Endothelial cell of umbilical vein (primary cell): ENCODE data around the gene HTR6. TPM values are rescaled to one million over a fixed set of nuclear protein-coding genes. Genes with fewer than 3 reads are reported as not detected.

ENCODE experiments used
- BruUV-seq: library from RNA; stranded (reverse); fragments of 400-500 nt; replicated peaks from 2 replicates; lab custom pipeline; 2021; lab: Mats Ljungman, UMichigan
- CTCF ChIA-PET: fragments of 300-600, 350-600 bp; sonication (Branson Sonifier 250); formaldehyde crosslinking; loops from one replicate; lab custom pipeline; 2021; ENCODE audit warnings: antibody characterized with exemption, inconsistent platforms; lab: Charles Lee
- POLR2A ChIA-PET: fragments of 300-600, 350-600 bp; sonication (Branson Sonifier 250); formaldehyde crosslinking; loops from one replicate; lab custom pipeline; 2021; ENCODE audit warnings: antibody characterized with exemption, inconsistent platforms; lab: Charles Lee
- DNase-seq: peaks from one replicate; pipeline ENCODE4 v3.0.0-alpha.2; 2011; ENCODE audit warnings: low read depth, low spot score
- FAIRE-seq: peaks from 2 replicates; lab custom pipeline; 2011; peaks lifted over from hg19 to GRCh38; lab: Jason Lieb, UNC
- H2AFZ ChIP-seq: 2 replicates; pipeline ENCODE4 v1.6.0; 2012; ENCODE audit warnings: low read depth, low read length, control low read depth, inconsistent platforms
- H3K27ac ChIP-seq: 2 replicates; pipeline ENCODE4 v1.5.1; 2011; ENCODE audit warnings: low read depth, mild to moderate bottlenecking, control low read depth, low read length, moderate library complexity; ENCODE audit not compliant: insufficient read depth
- H3K27me3 ChIP-seq, 2 experiments: 2 replicates each; pipeline versions ENCODE4 v1.6.0 to v1.6.1; 2011; ENCODE audit warnings: low read length in 2 of 2, mixed read lengths in 1 of 2; ENCODE audit not compliant: control insufficient read depth in 2 of 2, insufficient read depth in 2 of 2
- H3K36me3 ChIP-seq, 2 experiments: 2 replicates in 1 of 2; 3 replicates in 1 of 2; pipeline ENCODE4 v1.5.1; 2011; ENCODE audit warnings: low read length in 2 of 2, mild to moderate bottlenecking in 1 of 2, moderate library complexity in 1 of 2; ENCODE audit not compliant: control insufficient read depth in 2 of 2, insufficient read depth in 2 of 2; ENCODE audit errors: extremely low read depth in 1 of 2
- H3K4me1 ChIP-seq: 3 replicates; pipeline ENCODE4 v1.5.1; 2011; ENCODE audit warnings: mild to moderate bottlenecking, low read length; ENCODE audit not compliant: control insufficient read depth, insufficient read depth; ENCODE audit errors: extremely low read depth
- H3K4me2 ChIP-seq: 2 replicates; pipeline ENCODE4 v1.6.1; 2011; ENCODE audit warnings: low read length, control low read depth, mixed read lengths; ENCODE audit not compliant: insufficient read depth
- H3K4me3 ChIP-seq, 3 experiments: fragments of 200-600 bp in 1 of 3; sonication (generic), shearing (Covaris generic) in 1 of 3; replicated peaks in 1 of 3; 2 replicates each; pipeline ENCODE4 v1.5.1; 2011 to 2016; ENCODE audit warnings: control low read depth in 3 of 3, low read length in 3 of 3, mild to moderate bottlenecking in 2 of 3, inconsistent platforms in 1 of 3, low read depth in 1 of 3, moderate library complexity in 1 of 3; ENCODE audit not compliant: insufficient read depth in 1 of 3
- H3K79me2 ChIP-seq: 2 replicates; pipeline ENCODE4 v1.6.0; 2012; ENCODE audit warnings: low read length, inconsistent platforms; ENCODE audit not compliant: control insufficient read depth, insufficient read depth
- H3K9ac ChIP-seq: replicated peaks from 2 replicates; pipeline ENCODE3; 2011; ENCODE audit warnings: low read length, control low read depth; ENCODE audit not compliant: insufficient read depth; ENCODE audit errors: extremely low read depth
- H3K9me1 ChIP-seq: replicated peaks from 3 replicates; pipeline ENCODE4 v1.6.0; 2011; ENCODE audit warnings: mild to moderate bottlenecking, low read length; ENCODE audit not compliant: control insufficient read depth, insufficient read depth; ENCODE audit errors: extremely low read depth
- H3K9me3 ChIP-seq: replicated peaks from 2 replicates; pipeline ENCODE4 v1.5.1; 2012; ENCODE audit warnings: low read length, inconsistent platforms; ENCODE audit not compliant: control insufficient read depth, insufficient read depth
- H4K20me1 ChIP-seq: replicated peaks from 2 replicates; pipeline ENCODE3; 2011; ENCODE audit warnings: mild to moderate bottlenecking, low read length; ENCODE audit not compliant: control insufficient read depth, insufficient read depth; ENCODE audit errors: extremely low read depth
- CTCF ChIP-seq, 2 donors: IDR thresholded peaks; 1 replicate in 1 of 2; 2 replicates in 1 of 2; pipeline ENCODE4 v1.5.1; 2011; ENCODE audit warnings: low read length in 2 of 2, mild to moderate bottlenecking in 2 of 2, moderate library complexity in 2 of 2, control low read depth in 1 of 2, inconsistent platforms in 1 of 2, low read depth in 1 of 2; ENCODE audit not compliant: insufficient read depth in 1 of 2; ENCODE audit errors: extremely low read depth in 1 of 2
- EZH2 ChIP-seq: IDR thresholded peaks from 2 replicates; pipeline ENCODE4 v1.6.1; 2012; ENCODE audit warnings: borderline replicate concordance, low read depth, mild to moderate bottlenecking, moderate library complexity, low read length, inconsistent platforms; ENCODE audit not compliant: severe bottlenecking
- FOS ChIP-seq: IDR thresholded peaks from 2 replicates; pipeline ENCODE4 v1.6.1; 2011; ENCODE audit warnings: mild to moderate bottlenecking, low read length, moderate library complexity, borderline replicate concordance; ENCODE audit not compliant: insufficient read depth
- GATA2 ChIP-seq: IDR thresholded peaks from 2 replicates; pipeline ENCODE4 v1.7.0; 2011; ENCODE audit warnings: low read depth, mild to moderate bottlenecking, moderate library complexity, mixed read lengths, low read length; ENCODE audit not compliant: insufficient read length, insufficient read depth
- JUN ChIP-seq: IDR thresholded peaks from 2 replicates; pipeline ENCODE4 v1.6.1; 2011; ENCODE audit warnings: borderline replicate concordance, low read depth; ENCODE audit not compliant: insufficient read length, insufficient read depth
- MAX ChIP-seq: IDR thresholded peaks from 2 replicates; pipeline ENCODE4 v1.6.1; 2011; ENCODE audit not compliant: insufficient read depth, insufficient read length
- MYC ChIP-seq: IDR thresholded peaks from one replicate; pipeline ENCODE4 v1.6.1; 2011; ENCODE audit warnings: mild to moderate bottlenecking, low read depth, low read length
- POLR2A ChIP-seq: IDR thresholded peaks from 2 replicates; pipeline ENCODE4 v1.6.1; 2012; ENCODE audit warnings: low read depth, mild to moderate bottlenecking, control low read depth, low read length
- POLR2AphosphoS5 ChIP-seq: IDR thresholded peaks from 2 replicates; pipeline ENCODE4 v1.6.1; 2012; ENCODE audit warnings: low read depth, mild to moderate bottlenecking, control low read depth, low read length, moderate library complexity; ENCODE audit not compliant: insufficient read depth
- dilution Hi-C: fragments of 300-500 bp; cut with MboI; formaldehyde crosslinking; loops from one replicate; pipeline ENCODE4 v1.15.0; 2019; ENCODE audit warnings: low sequenced_read_pairs; ENCODE audit not compliant: extremely low pct_ligation_motif_present
- intact Hi-C: fragments of 100-400 bp; cut with micrococcal nuclease; formaldehyde crosslinking; loops from one replicate; pipeline ENCODE4 v1.10.0; 2022
- polyA plus RNA-seq, 4 experiments: library from polyadenylated mRNA; depleted of rRNA in 3 of 4; stranded (reverse) in 3 of 4; unstranded in 1 of 4; fragments of >200 nt; gene quantifications; 2 replicates each; pipeline versions ENCODE4 v1.2.1 to v1.2.3, GENCODE V29; 2011 to 2012; ENCODE audit warnings: missing spikeins in 1 of 4
- total RNA-seq: library from RNA; stranded (reverse); gene quantifications from 2 replicates; pipeline ENCODE4 v1.2.3, GENCODE V29; 2021

HTR6 gene
- total and polyA plus RNA-seq, 2 donors (not counting 3 experiments of a cell fraction or from before 2014, with no cell fraction given) = not detected

- no peak for FAIRE-seq
- CTCF ChIA-PET = interaction anchor here (1.9 kb wide), 1 partner anchor 312 kb away, joined by 5 read pairs; no protein-coding TSS in a partner anchor
- Histone ChIP-seq H3K4me1 (peaks cover 12% of the 10 kb centered on the region), H3K4me3 (no peak overlapping the region), H4K20me1 (no peaks in the 10 kb centered on the region), H2AFZ (no peak overlapping the region), H3K36me3 (no peaks in the 10 kb centered on the region), H3K27ac (no peak overlapping the region), H3K27me3 (no peaks in the 10 kb centered on the region), H3K9me3 (no peaks in the 10 kb centered on the region), H3K4me2 (no peak overlapping the region), H3K79me2 (no peaks in the 10 kb centered on the region), H3K9ac (no peak overlapping the region), H3K9me1 (no peaks in the 10 kb centered on the region)
- dilution Hi-C loops = no loop called here
- TF ChIP-seq MYC (no peak), POLR2AphosphoS5 (no peak), GATA2 (no peak), FOS (no peak), MAX (no peak), JUN (no peak), CTCF (IDR thresholded peaks at IDR 0.05; ENCODE audit: extremely low read depth in 1 of 2, insufficient read depth in 1 of 2, low read depth in 1 of 2, low read length in 2 of 2) (no peak), POLR2A (no peak), EZH2 (no peak)
- intact Hi-C loops = no loop called here
- POLR2A ChIA-PET = no interaction called here
- BruUV-seq = no TSS peak
- DNase-seq = no peak
These were observed 8.4 kb upstream of the HTR6 start for GRCh38 chr1:19656134-19656779.
